GM19043 (cell line): ENCODE measurements around the gene TH.

Source experiments
- ATAC-seq: cut with Tn5 transposase; IDR thresholded peaks from one replicate; pipeline ENCODE4 v1.9.1; 2021; ENCODE audit warnings: low read depth; ENCODE audit not compliant: unreplicated experiment

The TH gene

GRCh38 chr11:2120359-2121100, 51.1 kb downstream of the TH start:
- ATAC-seq = no peak

GRCh38 chr11:2118677-2119076, 52.9 kb downstream of the TH start:
- no peak for ATAC-seq

- ATAC-seq = no peak
Measured at GRCh38 chr11:2116680-2117079, 54.9 kb downstream of the TH start.

- no peak for ATAC-seq
Measured at GRCh38 chr11:2115308-2115707, 56.3 kb downstream of the TH start.

DNA sequence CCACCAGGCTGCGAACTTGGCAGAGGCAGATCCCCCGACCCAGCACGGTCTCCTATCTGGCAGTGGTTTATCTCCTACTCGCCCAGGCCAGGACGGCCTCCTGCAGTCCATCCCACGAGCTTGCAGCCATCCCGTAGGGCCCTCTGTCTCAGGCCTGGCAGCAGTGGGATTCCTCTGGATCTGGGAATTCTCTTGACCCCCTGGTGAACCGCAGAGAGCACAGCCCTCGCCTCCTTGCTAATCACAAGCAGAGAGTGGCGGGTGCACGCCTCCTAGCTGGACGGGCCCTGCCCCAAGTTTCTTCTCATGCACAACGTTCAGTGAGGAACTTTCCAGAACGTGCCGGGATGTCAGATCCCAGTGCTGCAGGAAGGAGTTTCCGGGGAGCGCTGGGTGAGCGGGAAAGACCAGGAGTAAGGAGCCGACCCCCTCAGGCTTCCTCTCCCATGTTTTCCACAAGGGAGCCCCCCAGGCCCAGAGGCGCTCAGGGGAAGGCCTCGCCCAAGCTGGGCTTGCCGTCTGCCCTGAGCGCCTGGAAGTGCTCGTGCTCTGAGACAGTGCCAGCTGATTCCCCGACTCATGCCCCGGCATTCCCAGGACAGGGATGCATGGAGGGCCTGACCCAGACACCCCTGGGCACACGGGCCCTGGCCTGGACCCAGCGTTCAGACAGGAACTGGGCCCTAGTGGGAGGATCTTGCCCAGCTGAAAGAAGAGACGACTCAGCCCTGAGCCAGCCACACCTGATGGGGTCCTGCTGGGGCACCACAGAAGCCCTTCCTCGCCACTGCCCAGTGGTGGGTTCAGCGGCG, 57.0 kb downstream of the TH start:
- ATAC-seq = no peak
